GM18520 (cell line): ENCODE results near the gene ZNF512B.
"Not testable (repeated sequence)": the region's sequence is repeated elsewhere in the genome, so short reads cannot be mapped to it uniquely, and the experiment has no call there.

Experiments used
- ATAC-seq: cut with Tn5 transposase; IDR thresholded peaks from one replicate; pipeline ENCODE4 v1.9.1; 2021; ENCODE audit not compliant: unreplicated experiment

ZNF512B gene

DNA sequence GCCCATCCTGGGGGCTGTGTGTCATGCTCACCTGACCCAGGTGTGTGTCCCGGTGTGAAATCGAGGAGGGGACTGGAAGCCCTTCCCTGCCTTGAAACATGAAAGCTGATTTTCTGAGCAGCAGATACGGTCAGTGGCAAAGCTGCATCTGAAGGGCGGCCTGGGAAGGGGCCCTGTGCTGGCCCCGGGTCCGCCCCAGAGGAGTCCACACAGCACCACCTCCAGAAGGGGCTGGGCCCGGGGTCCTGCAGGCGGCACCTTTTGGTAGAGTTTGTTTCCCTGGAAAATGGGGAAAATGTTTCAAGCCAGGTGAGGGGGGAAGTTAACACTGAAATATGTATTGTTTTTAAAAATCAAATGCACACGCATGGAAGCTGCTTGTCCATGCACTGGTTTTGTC is 34.3 kb downstream of the ZNF512B start:
- no peak for ATAC-seq

- no peak for ATAC-seq
Measured at GRCh38 chr20:63934271-63935068, 35.3 kb downstream of the ZNF512B start.

GRCh38 chr20:63933646-63934045 is 36.1 kb downstream of the ZNF512B start:
- ATAC-seq: no peak

GRCh38 chr20:63932606-63933160 is 37.0 kb downstream of the ZNF512B start:
- ATAC-seq: no peak

DNA sequence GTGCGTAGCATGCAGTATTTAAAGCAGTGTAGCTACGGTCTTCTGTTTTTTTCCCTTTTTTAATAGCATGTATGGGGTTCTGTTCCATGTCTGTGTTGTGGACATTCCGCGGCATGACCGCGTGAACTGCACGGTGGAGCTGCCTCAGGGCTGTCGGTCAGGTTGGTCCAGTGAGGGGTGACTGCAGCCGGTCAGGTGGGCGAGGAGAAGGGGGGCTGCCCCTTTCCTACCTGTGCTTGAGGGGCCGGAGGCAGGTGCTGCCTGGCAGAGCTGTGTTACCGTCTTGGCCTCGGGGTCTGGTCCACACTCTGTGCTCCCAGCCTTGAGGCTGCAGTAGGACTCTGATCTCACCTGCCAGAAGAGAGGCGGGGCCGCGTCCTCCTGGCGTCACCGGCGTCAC is 38.0 kb downstream of the ZNF512B start:
- ATAC-seq: no peak

GRCh38 chr20:63930971-63931553 is 38.7 kb downstream of the ZNF512B start:
- no peak for ATAC-seq

GRCh38 chr20:63929473-63929883 is 40.3 kb downstream of the ZNF512B start:
- ATAC-seq: not testable (repeated sequence)

DNA sequence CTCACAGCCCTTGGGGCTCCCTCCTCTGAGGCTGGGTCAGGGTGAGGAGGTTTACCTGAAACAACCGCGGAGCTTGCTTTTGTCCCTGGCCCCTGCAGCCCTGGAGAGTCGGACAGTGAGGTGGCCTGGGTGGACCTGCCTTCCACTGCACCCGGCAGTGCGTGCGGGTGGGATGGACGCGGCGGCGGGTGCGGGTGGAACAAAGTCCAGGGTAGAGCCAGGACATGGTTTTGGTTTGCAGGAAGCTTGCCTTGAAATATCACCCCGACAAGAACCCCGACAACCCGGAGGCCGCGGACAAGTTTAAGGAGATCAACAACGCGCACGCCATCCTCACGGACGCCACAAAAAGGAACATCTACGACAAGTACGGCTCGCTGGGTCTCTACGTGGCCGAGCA is 40.7 kb downstream of the ZNF512B start:
- no peak for ATAC-seq

GRCh38 chr20:63926298-63926697 is 43.4 kb downstream of the ZNF512B start:
- no peak for ATAC-seq

DNA sequence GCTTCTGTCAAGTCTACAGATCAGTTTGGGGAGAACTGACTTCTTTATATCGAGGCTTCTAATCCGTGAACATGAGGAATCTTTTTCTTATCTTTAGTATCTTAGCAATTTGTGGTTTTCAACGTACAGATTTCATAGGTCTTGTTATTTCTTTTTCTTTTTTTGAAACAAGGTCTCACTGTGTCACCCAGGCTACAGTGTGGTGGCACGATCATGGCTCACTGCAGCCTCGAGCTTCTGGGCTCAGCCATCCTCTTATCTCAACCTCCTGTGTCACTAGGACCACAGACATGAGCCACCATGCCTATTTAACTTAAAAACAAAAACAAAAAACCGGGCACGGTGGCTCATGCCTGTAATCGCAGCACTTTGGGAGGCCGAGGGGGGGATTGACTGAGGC is 45.5 kb downstream of the ZNF512B start:
- no peak for ATAC-seq

DNA sequence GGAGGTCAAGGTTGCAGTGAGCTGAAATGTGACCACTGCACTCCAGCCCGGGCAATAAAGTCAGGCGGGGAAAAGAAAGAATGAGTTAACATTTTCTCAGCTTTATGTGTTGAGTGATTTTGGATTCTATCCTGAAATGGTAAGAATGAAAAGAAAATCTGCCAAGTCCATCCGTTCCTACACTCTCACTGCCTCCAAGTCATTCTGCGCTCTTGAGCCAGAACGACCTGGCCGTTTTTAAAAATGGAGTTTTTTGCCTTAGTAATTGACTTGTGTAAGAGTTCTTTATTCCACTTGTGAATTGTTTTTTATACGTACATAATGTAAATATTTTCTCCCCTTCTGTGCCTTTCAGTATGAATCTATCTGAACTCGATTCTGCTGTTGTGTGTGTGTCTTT is 46.1 kb downstream of the ZNF512B start:
- ATAC-seq: no peak

- no peak for ATAC-seq
Measured at GRCh38 chr20:63920226-63920625, 49.5 kb downstream of the ZNF512B start.

GRCh38 chr20:63919130-63919529 is 50.6 kb downstream of the ZNF512B start:
- ATAC-seq: no peak

GRCh38 chr20:63917811-63918210 is 51.9 kb downstream of the ZNF512B start:
- ATAC-seq: no peak

- not testable (repeated sequence) for ATAC-seq
Measured at GRCh38 chr20:63916371-63916939, 53.3 kb downstream of the ZNF512B start.

GRCh38 chr20:63915471-63915870 is 54.3 kb downstream of the ZNF512B start:
- no peak for ATAC-seq

DNA sequence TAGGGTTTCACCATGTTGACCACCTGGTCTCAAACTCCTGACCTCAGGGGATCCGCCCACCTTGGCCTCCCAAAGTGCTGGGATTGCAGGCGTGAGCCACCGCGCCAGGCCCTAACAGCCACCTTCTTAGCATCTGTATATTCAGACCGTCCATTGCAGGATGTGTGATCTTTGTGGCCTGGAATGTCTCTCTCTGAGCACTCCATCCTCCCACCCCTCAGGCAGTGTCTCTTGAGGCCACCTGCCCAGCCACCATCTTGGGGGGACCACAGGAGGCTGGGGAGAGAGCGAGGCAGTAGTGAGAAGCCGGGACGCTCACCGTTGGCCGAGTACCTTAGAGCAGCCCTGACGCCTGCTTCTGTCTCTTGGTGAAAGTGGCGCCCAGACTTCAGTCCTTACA is 56.0 kb downstream of the ZNF512B start:
- ATAC-seq: no peak

- no peak for ATAC-seq
Measured at GRCh38 chr20:63911176-63911575, 58.6 kb downstream of the ZNF512B start.

DNA sequence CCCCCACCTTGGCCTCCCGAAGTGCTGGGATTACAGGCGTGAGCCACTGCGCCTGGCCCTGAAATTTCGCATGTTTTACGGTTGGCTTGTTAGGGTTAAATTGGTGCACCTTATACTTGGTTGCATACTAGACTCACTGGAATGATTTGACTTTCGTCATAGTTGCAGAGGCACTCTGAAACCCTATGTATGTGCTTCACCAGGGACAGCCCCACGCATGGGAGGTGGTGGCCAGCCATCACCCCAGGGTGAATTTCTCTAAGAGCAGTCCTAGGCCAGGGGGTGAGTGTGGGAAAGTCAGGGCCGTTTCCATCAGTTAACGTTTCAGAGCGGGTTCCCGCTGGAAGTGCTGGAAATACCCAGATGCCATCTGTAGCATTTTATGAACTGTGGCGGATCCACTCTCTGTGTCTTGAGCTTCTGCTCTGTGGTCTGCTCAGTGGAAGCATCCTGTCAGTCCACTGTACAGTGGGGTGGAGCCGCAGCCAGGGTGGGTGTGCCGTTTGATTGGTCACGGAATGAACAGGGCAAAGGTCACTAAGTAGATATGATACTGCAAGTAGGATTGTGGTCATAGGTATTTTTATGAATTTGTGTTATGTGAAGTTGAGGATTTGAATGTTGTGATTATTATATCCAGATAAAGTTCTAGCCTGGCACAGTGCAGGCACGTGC is 61.6 kb downstream of the ZNF512B start:
- no peak for ATAC-seq
